H9 (cell line): ENCODE measurements around the gene PPM1M. TPM values are rescaled to one million over a fixed set of nuclear protein-coding genes. Genes with fewer than 3 reads are reported as not detected.
"Not testable (repeated sequence)": the region's sequence is repeated elsewhere in the genome, so short reads cannot be mapped to it uniquely, and the experiment has no call there.

Experiments
- DNase-seq: peaks from one replicate; pipeline ENCODE4 v3.0.0-alpha.2; 2017
- H2AFZ ChIP-seq: one replicate; pipeline ENCODE4 v1.6.1; 2013; ENCODE audit warnings: mild to moderate bottlenecking, low read length, control low read depth, moderate library complexity
- H2AK5ac ChIP-seq: 2 replicates; pipeline ENCODE4 v1.6.1; 2013; ENCODE audit warnings: low read length, control low read depth, mixed read lengths; ENCODE audit not compliant: insufficient read length
- H2BK120ac ChIP-seq: one replicate; pipeline ENCODE4 v1.6.1; 2013; ENCODE audit warnings: low read depth, mild to moderate bottlenecking, low read length, control low read depth, inconsistent platforms; ENCODE audit not compliant: poor library complexity, severe bottlenecking
- H2BK12ac ChIP-seq: 2 replicates; pipeline ENCODE4 v1.6.1; 2013; ENCODE audit warnings: low read length, control low read depth, mixed read lengths, low read depth; ENCODE audit not compliant: insufficient read length
- H2BK15ac ChIP-seq: 2 replicates; pipeline ENCODE4 v1.6.1; 2013; ENCODE audit warnings: low read depth, low read length, control low read depth
- H2BK20ac ChIP-seq: one replicate; pipeline ENCODE4 v1.6.1; 2013; ENCODE audit warnings: low read depth, mild to moderate bottlenecking, low read length, control low read depth, inconsistent platforms; ENCODE audit not compliant: poor library complexity, severe bottlenecking
- H2BK5ac ChIP-seq: 2 replicates; pipeline ENCODE4 v1.6.1; 2013; ENCODE audit warnings: low read length, control low read depth, mixed read lengths; ENCODE audit not compliant: insufficient read length
- H3K14ac ChIP-seq: 2 replicates; pipeline ENCODE4 v1.6.1; 2013; ENCODE audit warnings: low read length, control low read depth; ENCODE audit not compliant: insufficient read depth
- H3K18ac ChIP-seq: 2 replicates; pipeline ENCODE4 v1.6.1; 2013; ENCODE audit warnings: low read depth, mild to moderate bottlenecking, mixed read lengths, low read length, control low read depth; ENCODE audit not compliant: insufficient read length
- H3K23ac ChIP-seq: 2 replicates; pipeline ENCODE4 v1.6.1; 2013; ENCODE audit warnings: low read length, control low read depth, mixed read lengths, low read depth; ENCODE audit not compliant: insufficient read length
- H3K23me2 ChIP-seq: 2 replicates; pipeline ENCODE4 v1.6.1; 2013; ENCODE audit warnings: low read depth, mild to moderate bottlenecking, mixed read lengths, low read length, control low read depth; ENCODE audit not compliant: insufficient read length, poor library complexity, severe bottlenecking
- H3K27ac ChIP-seq: 2 replicates; pipeline ENCODE4 v1.5.1; 2013; ENCODE audit warnings: low read length, control low read depth, mixed read lengths, low read depth; ENCODE audit not compliant: insufficient read length
- H3K27me3 ChIP-seq: 2 replicates; pipeline ENCODE4 v1.6.1; 2013; ENCODE audit warnings: low read length, control low read depth, inconsistent platforms; ENCODE audit not compliant: insufficient read depth
- H3K4ac ChIP-seq: 2 replicates; pipeline ENCODE4 v1.6.1; 2013; ENCODE audit warnings: low read depth, mild to moderate bottlenecking, control low read depth, inconsistent platforms, low read length, moderate library complexity
- H3K4me1 ChIP-seq: 2 replicates; pipeline ENCODE4 v1.6.1; 2013; ENCODE audit warnings: low read length, control low read depth, inconsistent platforms; ENCODE audit not compliant: insufficient read depth
- H3K4me2 ChIP-seq: 2 replicates; pipeline ENCODE4 v1.6.1; 2013; ENCODE audit warnings: low read length, control low read depth, mixed read lengths; ENCODE audit not compliant: insufficient read length, insufficient read depth
- H3K56ac ChIP-seq: 2 replicates; pipeline ENCODE4 v1.6.1; 2013; ENCODE audit warnings: low read depth, mild to moderate bottlenecking, mixed read lengths, low read length, control low read depth; ENCODE audit not compliant: insufficient read length
- H3K79me1 ChIP-seq: 2 replicates; pipeline ENCODE4 v1.6.1; 2013; ENCODE audit warnings: low read depth, mild to moderate bottlenecking, moderate library complexity, low read length, control low read depth, inconsistent platforms; ENCODE audit not compliant: insufficient read depth, poor library complexity, severe bottlenecking
- H3K79me2 ChIP-seq: 2 replicates; pipeline ENCODE4 v1.6.1; 2013; ENCODE audit warnings: low read length, control low read depth, inconsistent platforms; ENCODE audit not compliant: insufficient read depth
- H3K9ac ChIP-seq: 2 replicates; pipeline ENCODE4 v1.6.1; 2013; ENCODE audit warnings: low read length, control low read depth, mixed read lengths; ENCODE audit not compliant: insufficient read length; ENCODE audit errors: extremely low read depth
- H3K9me3 ChIP-seq: one replicate; pipeline ENCODE4 v1.6.1; 2013; ENCODE audit warnings: low read depth, low read length, inconsistent platforms; ENCODE audit not compliant: control insufficient read depth
- H3T11ph ChIP-seq: one replicate; pipeline ENCODE4 v1.6.1; 2013; ENCODE audit warnings: mild to moderate bottlenecking, low read length, control low read depth, inconsistent platforms
- H4K20me1 ChIP-seq: one replicate; pipeline ENCODE4 v1.6.1; 2013; ENCODE audit not compliant: control insufficient read depth, insufficient read length, insufficient read depth
- H4K5ac ChIP-seq: 2 replicates; pipeline ENCODE4 v1.6.1; 2013; ENCODE audit warnings: low read depth, mild to moderate bottlenecking, mixed read lengths, low read length, control low read depth; ENCODE audit not compliant: insufficient read length
- H4K8ac ChIP-seq: replicated peaks from 2 replicates; pipeline ENCODE4 v1.6.1; 2013; ENCODE audit warnings: low read length, control low read depth, mixed read lengths, low read depth; ENCODE audit not compliant: insufficient read length
- H4K91ac ChIP-seq: 2 replicates; pipeline ENCODE4 v1.6.1; 2013; ENCODE audit warnings: low read depth, mild to moderate bottlenecking, moderate library complexity, mixed read lengths, low read length, control low read depth; ENCODE audit not compliant: insufficient read length
- H3K27ac Mint-ChIP-seq, 3 experiments: 2 replicates in 2 of 3; 3 replicates in 1 of 3; pipeline ENCODE4 v1.8.0; 2020 to 2021; ENCODE audit warnings: mixed read lengths in 3 of 3, mild to moderate bottlenecking in 1 of 3, moderate library complexity in 1 of 3
- H3K27me3 Mint-ChIP-seq: 2 replicates; pipeline ENCODE4 v1.8.0; 2021; ENCODE audit warnings: low read depth, mild to moderate bottlenecking, moderate library complexity, mixed read lengths
- H3K36me3 Mint-ChIP-seq, 3 experiments: 2 replicates in 2 of 3; 3 replicates in 1 of 3; pipeline ENCODE4 v1.8.0; 2020 to 2021; ENCODE audit warnings: low read depth in 3 of 3, mixed read lengths in 3 of 3; ENCODE audit not compliant: insufficient read depth in 1 of 3
- H3K4me1 Mint-ChIP-seq, 2 experiments: 2 replicates each; pipeline ENCODE4 v1.8.0; 2020; ENCODE audit warnings: mixed read lengths in 2 of 2
- H3K4me3 Mint-ChIP-seq, 2 experiments: 2 replicates in 1 of 2; 3 replicates in 1 of 2; pipeline ENCODE4 v1.8.0; 2020 to 2021; ENCODE audit warnings: mild to moderate bottlenecking in 2 of 2, mixed read lengths in 2 of 2, moderate library complexity in 1 of 2
- H3K9me3 Mint-ChIP-seq, 2 experiments: 2 replicates in 1 of 2; 3 replicates in 1 of 2; pipeline ENCODE4 v1.8.0; 2020; ENCODE audit warnings: mild to moderate bottlenecking in 2 of 2, mixed read lengths in 2 of 2, moderate library complexity in 1 of 2
- CTCF ChIP-seq: fragments of 200-600 bp; sonication (generic); conservative IDR thresholded peaks from 3 replicates; pipeline ENCODE4 v1.8.0; 2021; ENCODE audit warnings: antibody characterized with exemption, mild to moderate bottlenecking
- WGBS: extraction: QIAGEN DNeasy Blood & Tissue Kit; methylation state at CpG from one replicate; pipeline ENCODE4 v1.1.7; 2013; ENCODE audit warnings: missing lambda C conversion rate, low lambda C conversion rate, mixed read lengths; ENCODE audit not compliant: insufficient read length; ENCODE audit errors: extremely low coverage; 5-methylcytosine and 5-hydroxymethylcytosine counted together
- total RNA-seq: library from RNA; stranded (reverse); gene quantifications from 2 replicates; pipeline ENCODE4 v1.2.1, GENCODE V29; 2021

PPM1M gene
- total RNA-seq, 1 experiment from 2014 or later, result 7.4 TPM

DNA sequence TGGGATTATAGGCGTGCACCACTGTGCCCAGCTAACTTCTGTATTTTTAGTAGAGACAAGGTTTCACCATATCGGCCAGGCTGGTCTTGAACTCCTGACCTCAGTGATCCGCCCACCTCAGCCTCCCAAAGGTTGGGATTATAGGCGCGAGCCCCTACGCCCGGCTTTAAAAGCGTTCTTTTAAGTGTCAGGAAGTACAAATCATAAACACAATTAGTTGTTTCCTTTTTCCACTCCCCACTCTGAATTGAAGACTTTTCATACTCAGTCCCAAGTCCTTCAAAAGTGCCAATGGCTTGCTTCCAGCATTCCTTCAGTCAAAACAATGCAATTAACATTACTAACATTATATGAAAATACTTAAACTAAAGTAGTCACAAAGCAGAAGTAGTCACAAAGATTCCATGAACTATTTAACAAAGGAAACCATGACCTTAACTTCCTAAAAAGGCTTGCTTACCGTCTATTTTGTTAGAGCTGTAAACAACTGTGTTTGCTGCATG, 24.7 kb downstream of the PPM1M start:
- Histone ChIP-seq H3K79me2 (peaks cover 40% of the 10 kb centered on the region; the same call in 1 of the 2 replicates), H2BK15ac (no peak overlapping the region), H3K79me1 (peaks cover 7% of the 10 kb centered on the region), H4K5ac (no peak overlapping the region), H3K18ac (no peak overlapping the region), H3K4me1 (no peaks in the 10 kb centered on the region), H2AFZ (no peak overlapping the region), H2BK120ac (no peak overlapping the region), H4K8ac (no peak overlapping the region), H3K23ac (no peak overlapping the region), H3K56ac (no peak overlapping the region), H2BK12ac (no peak overlapping the region), H2BK5ac (no peak overlapping the region), H3K9ac (no peak overlapping the region), H3T11ph (no peak overlapping the region), H3K4me2 (no peak overlapping the region), H3K4ac (no peak overlapping the region), H3K27me3 (no peaks in the 10 kb centered on the region), H4K20me1 (no peaks in the 10 kb centered on the region), H3K27ac (no peak overlapping the region), H2AK5ac (no peak overlapping the region), H3K23me2 (no peaks in the 10 kb centered on the region), H3K14ac (no peak overlapping the region), H2BK20ac (no peak overlapping the region), H3K9me3 (no peaks in the 10 kb centered on the region), H4K91ac (no peak overlapping the region)
- no peak for TF ChIP-seq CTCF
- no peak for DNase-seq
- Mint-ChIP-seq H3K9me3 (no peaks in the 10 kb centered on the region), H3K4me3 (no peak overlapping the region), H3K27me3 (no peaks in the 10 kb centered on the region), H3K27ac (no peak overlapping the region), H3K36me3 (peaks cover 39 to 83% (median 75%) of the 10 kb centered on the region in 3 experiments; a peak in 6 of 7 replicates), H3K4me1 (peaks cover 5 to 7% of the 10 kb centered on the region in 2 experiments)
- no CpG with 5 or more reads among the region's 9 CpGs for WGBS

GRCh38 chr3:52272172-52272571, 26.6 kb downstream of the PPM1M start:
- H3K18ac ChIP-seq, H3K4me1 ChIP-seq, H3K4me3 Mint-ChIP-seq, H2BK20ac ChIP-seq, H2BK15ac ChIP-seq, H3K79me1 ChIP-seq, H2BK120ac ChIP-seq, H3K27me3 Mint-ChIP-seq, H3K23ac ChIP-seq, H4K5ac ChIP-seq, DNase-seq, H3K9me3 ChIP-seq, H3K27me3 ChIP-seq, H3K27ac ChIP-seq, H2AK5ac ChIP-seq, H3K14ac ChIP-seq, H4K91ac ChIP-seq, H3T11ph ChIP-seq, H3K56ac ChIP-seq, H3K4me2 ChIP-seq, H2BK12ac ChIP-seq, H3K9me3 Mint-ChIP-seq, H2BK5ac ChIP-seq, H3K4ac ChIP-seq, H3K9ac ChIP-seq, H2AFZ ChIP-seq, H4K8ac ChIP-seq, H3K23me2 ChIP-seq, H4K20me1 ChIP-seq: not testable (repeated sequence)
- Mint-ChIP-seq H3K36me3 (peaks cover 31 to 74% (median 67%) of the 10 kb centered on the region in 3 experiments; a peak in 6 of 7 replicates), H3K4me1 (peaks cover 18 to 22% of the 10 kb centered on the region in 2 experiments), H3K27ac (peak overlapping the region in 1 of 3 experiments; percentile 55; a peak in 2 of 7 replicates)
- no CpG with 5 or more reads among the region's 9 CpGs for WGBS
- H3K79me2 ChIP-seq, result peaks cover 56% of the 10 kb centered on the region
